C4-2B (cell line): ENCODE data around the gene PPFIA3.

Experiments used
- CTCF ChIP-seq: fragments of 450-650 bp; conservative IDR thresholded peaks from 2 replicates; pipeline ENCODE4 v1.5.1; 2017; ENCODE audit warnings: mild to moderate bottlenecking
- ZFX ChIP-seq: fragments of 450-650 bp; IDR thresholded peaks from 2 replicates; pipeline ENCODE4 v1.6.1; 2017

- TF ChIP-seq CTCF (no peak), ZFX (no peak)
Measured at GRCh38 chr19:49126575-49126974, 7.2 kb downstream of the PPFIA3 start.
